NB4 (cell line): ENCODE measurements around the gene KCNN2.

ENCODE experiments used
- DNase-seq: peaks from one replicate; pipeline ENCODE4 v3.0.0; 2010; ENCODE audit warnings: low read depth
- H3K4me3 ChIP-seq: one replicate; pipeline ENCODE4 v1.5.1; 2011; ENCODE audit warnings: mild to moderate bottlenecking, low read depth, low read length, moderate library complexity
- MYC ChIP-seq: IDR thresholded peaks from 2 replicates; pipeline ENCODE4 v1.6.1; 2011; ENCODE audit warnings: low read depth, low read length
- POLR2A ChIP-seq: IDR thresholded peaks from 2 replicates; pipeline ENCODE4 v1.6.1; 2011; ENCODE audit warnings: mild to moderate bottlenecking; ENCODE audit not compliant: insufficient read length; ENCODE audit errors: extremely low read depth
- TF ChIP-seq, protein P1 (sequence below): IDR thresholded peaks from one replicate; pipeline ENCODE4 v1.5.1; 2012; ENCODE audit warnings: low read depth, low read length
- TF ChIP-seq, protein P2 (sequence below): IDR thresholded peaks from 2 replicates; pipeline ENCODE4 v1.6.1; 2011; ENCODE audit warnings: low read depth, low read length

The KCNN2 gene

DNA sequence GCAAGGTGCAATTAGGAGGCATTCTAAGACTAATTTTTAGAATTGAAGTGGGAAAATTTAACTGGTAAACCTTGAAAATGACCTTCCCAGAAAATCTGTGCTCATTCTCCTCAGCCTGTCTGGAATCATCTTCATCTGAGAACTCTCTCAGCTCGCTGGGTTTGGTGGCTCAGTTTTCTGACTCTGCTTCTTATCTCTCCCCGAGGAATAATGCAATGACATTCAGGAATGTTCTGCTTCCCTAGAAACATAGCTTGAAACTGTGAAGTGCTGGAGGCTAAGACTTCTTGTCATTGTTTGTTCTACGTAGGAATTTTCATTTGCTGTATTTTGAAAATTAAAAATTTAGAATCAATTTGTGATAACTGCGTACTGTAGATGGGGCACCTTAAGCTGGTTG is 86.6 kb downstream of the KCNN2 start:
- no peak overlapping the region for H3K4me3 ChIP-seq
- DNase-seq = no peak
- TF ChIP-seq MYC (no peak), POLR2A (no peak)
- TF ChIP-seq, protein P1, sequence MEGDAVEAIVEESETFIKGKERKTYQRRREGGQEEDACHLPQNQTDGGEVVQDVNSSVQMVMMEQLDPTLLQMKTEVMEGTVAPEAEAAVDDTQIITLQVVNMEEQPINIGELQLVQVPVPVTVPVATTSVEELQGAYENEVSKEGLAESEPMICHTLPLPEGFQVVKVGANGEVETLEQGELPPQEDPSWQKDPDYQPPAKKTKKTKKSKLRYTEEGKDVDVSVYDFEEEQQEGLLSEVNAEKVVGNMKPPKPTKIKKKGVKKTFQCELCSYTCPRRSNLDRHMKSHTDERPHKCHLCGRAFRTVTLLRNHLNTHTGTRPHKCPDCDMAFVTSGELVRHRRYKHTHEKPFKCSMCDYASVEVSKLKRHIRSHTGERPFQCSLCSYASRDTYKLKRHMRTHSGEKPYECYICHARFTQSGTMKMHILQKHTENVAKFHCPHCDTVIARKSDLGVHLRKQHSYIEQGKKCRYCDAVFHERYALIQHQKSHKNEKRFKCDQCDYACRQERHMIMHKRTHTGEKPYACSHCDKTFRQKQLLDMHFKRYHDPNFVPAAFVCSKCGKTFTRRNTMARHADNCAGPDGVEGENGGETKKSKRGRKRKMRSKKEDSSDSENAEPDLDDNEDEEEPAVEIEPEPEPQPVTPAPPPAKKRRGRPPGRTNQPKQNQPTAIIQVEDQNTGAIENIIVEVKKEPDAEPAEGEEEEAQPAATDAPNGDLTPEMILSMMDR = no peak
- TF ChIP-seq, protein P2, sequence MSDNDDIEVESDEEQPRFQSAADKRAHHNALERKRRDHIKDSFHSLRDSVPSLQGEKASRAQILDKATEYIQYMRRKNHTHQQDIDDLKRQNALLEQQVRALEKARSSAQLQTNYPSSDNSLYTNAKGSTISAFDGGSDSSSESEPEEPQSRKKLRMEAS = no peak

DNA sequence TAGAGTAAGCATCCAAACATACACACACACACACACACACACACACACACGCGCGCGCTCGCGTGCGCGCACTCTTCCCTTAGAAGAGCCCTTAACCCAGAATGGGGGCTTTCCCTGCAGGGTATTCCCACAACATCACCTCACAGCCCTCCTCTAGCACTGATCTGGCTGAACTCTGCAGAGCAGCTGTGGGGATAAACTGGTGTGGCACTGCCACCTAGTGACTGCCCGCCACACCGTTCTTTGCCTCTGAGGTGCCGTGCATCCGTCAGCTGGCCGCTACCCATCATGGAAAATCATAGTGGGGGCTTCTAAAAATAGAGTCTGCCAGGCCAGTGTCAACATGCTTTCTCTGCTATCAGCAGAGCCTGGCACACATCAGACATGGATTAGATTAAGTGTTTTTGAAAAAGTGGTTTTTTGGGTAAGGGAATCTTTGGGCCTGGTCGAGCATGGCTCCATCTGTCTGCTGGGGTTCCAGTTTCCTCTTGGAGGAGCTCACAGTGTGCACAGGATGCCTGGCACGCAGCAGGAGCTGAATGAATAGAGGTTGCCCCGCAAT is 88.1 kb downstream of the KCNN2 start:
- TF ChIP-seq, protein P1 = peak; percentile 79
- TF ChIP-seq MYC = no peak
- no peak overlapping the region for H3K4me3 ChIP-seq
- peak; percentile 61 for DNase-seq

DNA sequence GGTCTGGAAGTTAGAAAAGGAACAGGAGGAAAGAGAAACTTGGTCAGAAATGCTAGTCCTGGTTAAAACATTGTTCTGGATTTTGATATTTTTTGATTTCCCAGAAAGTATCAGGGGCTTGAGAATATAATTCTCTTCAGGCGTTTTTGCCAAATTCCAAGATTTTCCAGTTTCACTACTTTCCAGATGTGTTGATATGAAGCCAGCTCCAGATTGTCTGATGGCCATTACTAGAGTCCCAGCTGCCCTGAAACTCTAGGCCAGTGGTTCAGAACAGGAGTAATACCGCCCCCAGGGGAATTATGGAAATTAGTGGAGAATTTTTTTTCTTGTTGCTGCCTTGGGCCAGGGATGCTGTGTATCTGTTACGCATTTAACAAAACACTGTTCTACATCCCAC is 88.6 kb downstream of the KCNN2 start:
- TF ChIP-seq, protein P1 = no peak
- TF ChIP-seq, protein P2 = no peak
- no peak for TF ChIP-seq MYC
- DNase-seq = peak; percentile 6
- H3K4me3 ChIP-seq = no peak overlapping the region

DNA sequence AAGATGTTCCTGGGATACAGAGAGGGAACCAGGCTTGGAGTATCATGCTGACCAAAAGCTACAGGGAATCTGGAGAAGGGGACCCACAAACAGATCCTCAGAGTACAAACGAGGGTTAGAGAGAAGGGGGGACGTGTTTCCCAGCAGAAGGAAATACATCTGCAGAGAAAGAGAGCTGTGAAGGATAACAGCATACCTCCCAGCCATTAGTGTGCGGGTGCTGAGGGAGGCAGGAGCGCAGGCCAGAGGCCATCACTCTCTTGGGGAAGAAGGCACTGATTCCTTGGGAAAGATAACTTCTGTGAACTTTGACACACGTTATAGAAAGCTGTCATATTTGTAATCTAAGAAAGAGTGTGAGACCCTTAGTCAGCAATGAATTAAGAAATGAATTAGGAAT is 96.9 kb downstream of the KCNN2 start:
- TF ChIP-seq, protein P1 = no peak
- no peak for TF ChIP-seq POLR2A
- TF ChIP-seq MYC = no peak
- TF ChIP-seq, protein P2 = no peak
- DNase-seq = no peak

DNA sequence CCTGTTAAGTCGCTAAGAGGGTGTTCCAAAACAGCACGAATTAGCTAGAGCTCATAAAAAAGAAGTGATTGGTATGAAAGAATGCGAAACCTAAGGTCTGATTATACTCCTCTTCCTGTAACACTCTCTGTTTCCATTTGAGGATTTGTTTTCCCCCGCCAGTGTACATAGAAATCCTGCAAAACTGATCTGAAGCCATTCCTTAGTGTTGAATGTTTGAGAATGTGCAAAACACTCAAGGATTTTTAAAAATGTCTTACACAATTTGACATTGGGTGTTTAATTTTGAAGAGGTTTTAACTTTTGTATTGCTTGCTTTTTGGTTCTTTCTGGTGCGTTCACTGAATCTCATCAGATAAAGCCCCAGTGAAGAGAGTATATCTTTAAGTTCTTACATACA is 105.3 kb downstream of the KCNN2 start:
- no peak for DNase-seq
- H3K4me3 ChIP-seq = no peak overlapping the region
- TF ChIP-seq, protein P1 = no peak
- TF ChIP-seq, protein P2 = no peak
- TF ChIP-seq POLR2A (no peak), MYC (no peak)

More for the DNA sequence above, 96.9 kb downstream of the KCNN2 start:
- no peak overlapping the region for H3K4me3 ChIP-seq

DNA sequence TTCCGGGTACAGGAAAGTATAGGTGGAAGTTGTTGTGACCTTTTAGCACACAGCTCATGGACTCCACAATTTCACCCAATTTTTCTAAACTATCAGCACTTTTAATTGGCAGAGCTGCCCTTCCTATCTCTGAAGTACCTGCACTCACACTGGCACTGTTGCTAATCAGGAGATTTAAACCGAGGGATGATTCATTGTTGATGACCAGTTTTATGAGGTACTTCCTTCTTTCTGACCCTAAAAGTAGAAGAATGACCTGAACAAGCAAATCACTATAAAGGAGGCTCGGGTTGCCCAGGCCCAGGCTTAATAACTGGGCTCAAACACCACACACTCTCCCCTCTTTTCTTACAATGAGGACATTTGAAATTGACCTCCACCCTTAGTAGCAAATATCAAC is 105.9 kb downstream of the KCNN2 start:
- TF ChIP-seq, protein P1 = no peak
- TF ChIP-seq MYC (no peak), POLR2A (no peak)
- TF ChIP-seq, protein P2 = no peak
- no peak overlapping the region for H3K4me3 ChIP-seq
- DNase-seq = peak; percentile 74
